GM11168 (cell line): ENCODE measurements around the gene SLC41A1.
"Not testable (repeated sequence)": the region's sequence is repeated elsewhere in the genome, so short reads cannot be mapped to it uniquely, and the experiment has no call there.

ENCODE experiments used
- in situ Hi-C: fragments of 300-500 bp; cut with MboI; formaldehyde crosslinking; loops from one replicate; pipeline ENCODE4 v1.12.0; 2022; ENCODE audit warnings: low sequenced_read_pairs; ENCODE audit not compliant: unreplicated experiment

The SLC41A1 gene

GRCh38 chr1:205823260-205823659 is 10.3 kb upstream of the SLC41A1 start:
- in situ Hi-C loops: not testable (repeated sequence)

- in situ Hi-C loops: no loop called here
Observed at GRCh38 chr1:205822397-205822796, 9.4 kb upstream of the SLC41A1 start.

DNA sequence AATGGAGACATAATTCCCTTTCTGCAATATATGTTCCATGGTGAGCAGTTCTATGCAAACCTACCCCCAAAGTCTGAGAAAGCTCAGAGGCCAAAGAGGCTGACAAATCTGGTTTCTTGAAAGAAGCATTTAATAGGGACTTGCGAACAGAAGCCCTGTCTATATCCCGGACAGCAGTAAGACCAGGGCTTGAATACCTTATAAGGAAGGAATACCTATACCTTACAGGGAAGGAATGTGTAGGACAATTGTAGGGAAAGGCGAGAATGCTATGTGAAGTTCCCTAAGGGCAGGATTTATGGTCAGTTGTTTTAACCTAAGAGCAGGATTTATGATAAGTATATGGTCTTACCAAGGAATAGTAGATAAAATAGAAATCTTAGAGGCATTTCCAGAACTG is 5.0 kb upstream of the SLC41A1 start:
- in situ Hi-C loops: no loop called here

- in situ Hi-C loops: no loop called here
Observed at GRCh38 chr1:205817364-205817763, 4.4 kb upstream of the SLC41A1 start.

DNA sequence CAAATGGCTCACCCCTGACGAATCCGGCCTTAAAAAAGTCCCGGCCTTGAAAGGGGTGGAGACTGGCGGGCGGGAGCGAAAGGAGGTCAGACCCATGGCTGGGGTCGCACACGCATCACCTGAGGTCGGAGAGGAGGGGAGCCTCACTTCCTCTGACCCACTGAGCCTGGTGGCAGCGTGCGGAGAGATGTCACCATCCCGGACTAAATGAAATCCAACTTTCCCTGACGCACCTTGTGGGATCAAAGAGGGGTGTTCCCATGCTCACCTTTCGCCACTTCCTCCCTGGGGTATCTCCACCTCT is 709 bp upstream of the SLC41A1 start:
- in situ Hi-C loops: no loop called here

DNA sequence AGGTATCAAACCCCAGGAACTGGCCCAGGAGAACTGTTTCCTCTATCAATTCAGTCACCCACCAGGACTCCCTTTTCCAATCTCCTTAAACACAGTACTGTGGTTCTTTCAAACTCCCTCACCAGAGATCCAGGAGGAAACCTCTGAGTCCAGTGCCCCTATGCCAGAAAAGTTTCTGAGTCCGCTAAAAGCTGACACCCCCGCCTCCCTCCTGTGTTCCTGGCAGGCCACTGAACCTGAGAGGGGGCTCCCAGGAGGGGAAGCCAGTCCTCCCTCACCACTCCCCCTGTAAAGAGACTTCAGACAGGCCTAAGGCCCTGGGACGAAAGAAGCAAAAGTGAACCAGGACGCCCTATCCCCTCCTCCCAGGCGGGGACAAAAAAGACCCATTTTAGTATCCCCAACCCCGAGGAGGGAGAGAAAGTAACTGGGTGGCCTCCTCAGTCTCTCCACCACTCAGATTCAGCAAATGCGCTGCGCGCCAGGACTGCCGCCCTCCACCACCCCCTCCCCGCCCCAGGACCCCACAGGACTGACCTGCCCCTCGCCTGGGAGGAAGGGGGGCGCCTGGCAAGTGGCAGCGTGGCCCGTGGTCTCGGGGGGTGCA is 624 bp downstream of the SLC41A1 start:
- in situ Hi-C loops: no loop called here

GRCh38 chr1:205811660-205812059 is 1.3 kb downstream of the SLC41A1 start:
- in situ Hi-C loops: no loop called here

DNA sequence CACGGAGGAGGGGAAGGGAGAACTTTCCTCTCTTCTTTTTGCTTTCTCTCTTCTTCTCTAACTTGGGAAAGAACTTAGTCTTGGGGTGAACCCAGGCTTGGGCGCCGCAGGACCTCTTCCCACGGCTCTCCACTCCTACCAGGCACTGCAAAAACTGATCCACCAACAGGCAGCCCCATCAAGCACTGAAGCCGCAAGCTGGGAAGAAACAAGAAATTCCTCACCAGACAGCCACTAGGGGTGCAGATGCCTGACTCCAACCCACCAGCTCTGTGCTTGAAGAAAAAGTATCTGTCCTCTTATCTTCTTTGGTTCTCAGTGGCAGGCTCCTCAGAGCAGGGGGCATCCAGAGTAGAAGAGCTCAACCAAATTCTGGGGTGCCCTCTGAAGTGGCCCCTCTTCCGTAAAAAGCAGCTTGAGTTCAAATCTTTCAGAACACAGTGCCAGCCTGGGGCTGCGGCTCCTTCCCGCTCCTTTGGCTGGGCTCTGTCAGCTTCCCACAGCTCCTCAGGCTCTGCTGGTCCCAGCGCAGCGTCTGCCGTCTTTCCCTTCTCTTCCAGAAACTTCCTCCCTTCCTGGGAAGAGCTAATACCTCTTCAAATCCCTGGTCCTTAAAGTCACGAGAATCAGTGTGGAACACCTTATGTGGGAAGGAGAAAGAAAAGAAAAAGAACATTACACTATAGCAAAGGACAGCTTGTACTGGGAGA is 2.4 kb downstream of the SLC41A1 start:
- in situ Hi-C loops: no loop called here

GRCh38 chr1:205809942-205810345 is 3.1 kb downstream of the SLC41A1 start:
- in situ Hi-C loops: no loop called here

- in situ Hi-C loops: no loop called here
Observed at GRCh38 chr1:205809469-205809868, 3.5 kb downstream of the SLC41A1 start.

DNA sequence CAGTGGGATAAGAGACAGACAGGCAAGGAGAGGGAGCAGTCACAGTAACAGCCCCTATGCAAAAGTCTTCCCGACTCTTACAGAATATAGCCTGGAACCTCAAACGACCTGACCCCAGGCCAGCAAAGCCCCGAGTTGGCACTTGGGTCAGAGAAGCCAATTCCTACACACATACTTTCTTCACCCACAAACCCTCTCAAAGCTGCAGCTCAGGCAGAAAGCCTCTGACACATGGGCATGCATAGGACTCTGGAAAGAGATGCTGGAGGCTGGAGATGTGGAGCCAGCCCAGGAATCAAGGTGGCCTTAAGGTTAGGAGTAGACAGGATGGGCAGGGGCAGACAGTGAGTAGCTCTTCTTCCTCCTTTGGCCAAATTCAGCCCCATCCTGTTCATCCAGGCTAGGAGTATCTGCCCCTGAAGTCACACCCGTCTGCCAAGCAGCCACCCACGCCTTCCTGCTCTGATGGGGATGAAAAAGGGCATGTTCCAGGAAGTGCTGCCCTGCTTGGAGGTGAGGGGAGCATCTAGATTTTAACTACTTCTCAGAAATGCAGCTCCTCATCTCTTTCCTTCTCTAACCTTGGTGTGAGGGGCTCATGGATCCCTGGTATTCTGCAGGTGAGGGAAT is 7.8 kb downstream of the SLC41A1 start:
- in situ Hi-C loops: no loop called here

GRCh38 chr1:205804605-205805004 is 8.4 kb downstream of the SLC41A1 start:
- in situ Hi-C loops: no loop called here

- in situ Hi-C loops: no loop called here
Observed at GRCh38 chr1:205803986-205804385, 9.0 kb downstream of the SLC41A1 start.

GRCh38 chr1:205802060-205802459 is 10.9 kb downstream of the SLC41A1 start:
- in situ Hi-C loops: no loop called here

- in situ Hi-C loops: no loop called here
Observed at GRCh38 chr1:205800981-205801703, 11.9 kb downstream of the SLC41A1 start.

GRCh38 chr1:205800427-205800826 is 12.6 kb downstream of the SLC41A1 start:
- in situ Hi-C loops: no loop called here

- in situ Hi-C loops: loop anchor here (10.0 to 25.0 kb wide), 2 partner anchors 186 to 314 kb away; partner anchors contain the start of gene AVPR1B
Observed at GRCh38 chr1:205798577-205798976, 14.4 kb downstream of the SLC41A1 start.

DNA sequence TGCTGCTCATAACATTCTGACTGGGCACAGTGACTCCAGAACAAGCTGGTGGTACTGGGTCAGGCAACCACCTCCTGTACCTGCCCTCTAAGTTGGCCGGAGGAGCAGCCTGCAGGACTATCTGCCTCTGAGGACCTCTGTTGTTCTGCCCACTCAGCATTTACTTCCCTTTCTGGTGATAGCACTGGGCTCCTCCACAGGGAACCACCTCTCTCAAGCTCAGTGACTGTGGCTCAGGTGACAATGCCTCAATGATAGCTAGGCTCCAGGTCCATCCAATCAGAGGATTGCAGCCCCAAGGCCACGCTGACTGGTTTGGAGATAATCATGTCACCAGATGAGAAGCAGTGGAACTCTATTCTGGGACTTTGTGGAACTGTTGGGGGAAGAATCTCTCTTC is 15.8 kb downstream of the SLC41A1 start:
- in situ Hi-C loops: loop anchor here (10.0 to 25.0 kb wide), 2 partner anchors 188 to 315 kb away; partner anchors contain the start of gene AVPR1B

DNA sequence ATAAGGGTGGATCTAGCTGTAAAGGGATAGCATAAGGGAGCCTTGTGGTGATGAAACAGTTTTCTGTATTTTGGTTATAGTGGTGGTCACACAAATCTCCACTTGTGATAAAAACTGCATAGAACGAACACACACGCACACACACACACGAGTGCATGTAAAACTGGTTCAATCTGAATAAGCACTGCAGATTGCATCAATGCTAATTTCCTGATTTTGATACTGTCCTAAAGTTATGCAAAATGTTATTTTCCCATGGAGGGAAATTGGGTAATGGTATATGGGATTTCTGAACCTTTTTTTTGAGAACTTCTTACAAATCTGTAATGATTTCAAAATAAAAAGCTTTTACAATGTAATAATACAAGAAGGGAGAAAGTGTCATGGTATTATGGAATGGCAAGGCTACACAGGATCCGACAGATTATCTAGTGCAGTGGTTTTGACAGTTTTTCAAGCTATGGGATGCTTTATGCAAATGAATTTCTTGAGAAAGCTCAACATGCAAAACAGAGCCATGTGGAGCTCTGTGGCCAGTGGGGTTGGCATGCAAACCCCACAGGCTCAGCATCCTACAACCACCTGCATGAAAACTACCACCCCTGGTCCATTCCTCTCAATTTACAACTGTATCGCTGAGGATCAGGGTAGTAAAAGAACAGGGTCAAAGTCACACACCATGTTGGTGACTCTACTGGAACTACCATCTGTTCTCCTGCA is 18.8 kb downstream of the SLC41A1 start:
- in situ Hi-C loops: loop anchor here (10.0 to 25.0 kb wide), 2 partner anchors 191 to 318 kb away; partner anchors contain the start of gene AVPR1B
